Bronchial epithelial cell (primary cell): ENCODE results near the gene ARHGAP8. TPM values are rescaled to one million over a fixed set of nuclear protein-coding genes. Genes with fewer than 3 reads are reported as not detected.
"Not testable (repeated sequence)": the region's sequence is repeated elsewhere in the genome, so short reads cannot be mapped to it uniquely, and the experiment has no call there.

Source experiments
- DNase-seq: peaks from one replicate; pipeline ENCODE4 v3.0.0-alpha.2; 2010; ENCODE audit warnings: low read depth
- FAIRE-seq: peaks from 2 replicates; lab custom pipeline; 2011; peaks lifted over from hg19 to GRCh38; lab: Jason Lieb, UNC
- H3K27me3 ChIP-seq: 2 replicates; pipeline ENCODE4 v1.5.1; 2011; ENCODE audit warnings: low read length; ENCODE audit not compliant: control insufficient read depth, insufficient read depth
- H3K36me3 ChIP-seq: 2 replicates; pipeline ENCODE4 v1.5.1; 2011; ENCODE audit warnings: low read length; ENCODE audit not compliant: control insufficient read depth, insufficient read depth
- H3K4me3 ChIP-seq: 2 replicates; pipeline ENCODE4 v1.5.1; 2011; ENCODE audit warnings: mild to moderate bottlenecking, low read depth, low read length, control low read depth
- total RNA-seq: library from RNA; depleted of rRNA; stranded (reverse); fragments of >200 nt; gene quantifications from 2 replicates; pipeline ENCODE4 v1.2.1, GENCODE V29; 2014
- TF ChIP-seq, protein P1 (sequence below): IDR thresholded peaks from 2 replicates; pipeline ENCODE4 v1.5.1; 2011; ENCODE audit warnings: mild to moderate bottlenecking, moderate library complexity, low read length, control low read depth, inconsistent platforms; ENCODE audit not compliant: insufficient read depth, severe bottlenecking

ARHGAP8 gene
- total RNA-seq, 1 donor from 2014 or later = 15.0 TPM

DNA sequence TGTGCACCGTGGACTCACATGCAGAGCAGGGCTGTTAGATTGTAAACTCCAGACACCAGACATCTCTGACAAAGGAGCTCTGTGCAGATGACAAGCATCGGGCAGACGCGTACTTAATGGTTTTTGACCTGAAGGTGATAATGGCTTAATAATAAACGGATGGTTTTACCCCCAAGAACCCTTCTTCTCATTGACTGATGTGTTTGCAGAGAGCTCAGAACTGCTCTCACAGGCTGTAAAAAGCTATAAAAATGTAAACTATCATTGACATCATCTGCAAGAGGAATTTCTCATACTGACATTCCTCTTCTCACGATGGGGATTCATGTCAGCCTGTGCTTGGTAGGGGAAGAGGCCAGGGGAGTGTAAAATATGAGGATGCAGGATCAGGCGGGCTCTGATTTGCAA lies 8.6 kb upstream of the ARHGAP8 start:
- no peak for FAIRE-seq
- no peak for DNase-seq
- H3K36me3 ChIP-seq = no peaks in the 10 kb centered on the region
- no peak overlapping the region for H3K4me3 ChIP-seq
- no peaks in the 10 kb centered on the region for H3K27me3 ChIP-seq
- TF ChIP-seq, protein P1, sequence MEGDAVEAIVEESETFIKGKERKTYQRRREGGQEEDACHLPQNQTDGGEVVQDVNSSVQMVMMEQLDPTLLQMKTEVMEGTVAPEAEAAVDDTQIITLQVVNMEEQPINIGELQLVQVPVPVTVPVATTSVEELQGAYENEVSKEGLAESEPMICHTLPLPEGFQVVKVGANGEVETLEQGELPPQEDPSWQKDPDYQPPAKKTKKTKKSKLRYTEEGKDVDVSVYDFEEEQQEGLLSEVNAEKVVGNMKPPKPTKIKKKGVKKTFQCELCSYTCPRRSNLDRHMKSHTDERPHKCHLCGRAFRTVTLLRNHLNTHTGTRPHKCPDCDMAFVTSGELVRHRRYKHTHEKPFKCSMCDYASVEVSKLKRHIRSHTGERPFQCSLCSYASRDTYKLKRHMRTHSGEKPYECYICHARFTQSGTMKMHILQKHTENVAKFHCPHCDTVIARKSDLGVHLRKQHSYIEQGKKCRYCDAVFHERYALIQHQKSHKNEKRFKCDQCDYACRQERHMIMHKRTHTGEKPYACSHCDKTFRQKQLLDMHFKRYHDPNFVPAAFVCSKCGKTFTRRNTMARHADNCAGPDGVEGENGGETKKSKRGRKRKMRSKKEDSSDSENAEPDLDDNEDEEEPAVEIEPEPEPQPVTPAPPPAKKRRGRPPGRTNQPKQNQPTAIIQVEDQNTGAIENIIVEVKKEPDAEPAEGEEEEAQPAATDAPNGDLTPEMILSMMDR = no peak

DNA sequence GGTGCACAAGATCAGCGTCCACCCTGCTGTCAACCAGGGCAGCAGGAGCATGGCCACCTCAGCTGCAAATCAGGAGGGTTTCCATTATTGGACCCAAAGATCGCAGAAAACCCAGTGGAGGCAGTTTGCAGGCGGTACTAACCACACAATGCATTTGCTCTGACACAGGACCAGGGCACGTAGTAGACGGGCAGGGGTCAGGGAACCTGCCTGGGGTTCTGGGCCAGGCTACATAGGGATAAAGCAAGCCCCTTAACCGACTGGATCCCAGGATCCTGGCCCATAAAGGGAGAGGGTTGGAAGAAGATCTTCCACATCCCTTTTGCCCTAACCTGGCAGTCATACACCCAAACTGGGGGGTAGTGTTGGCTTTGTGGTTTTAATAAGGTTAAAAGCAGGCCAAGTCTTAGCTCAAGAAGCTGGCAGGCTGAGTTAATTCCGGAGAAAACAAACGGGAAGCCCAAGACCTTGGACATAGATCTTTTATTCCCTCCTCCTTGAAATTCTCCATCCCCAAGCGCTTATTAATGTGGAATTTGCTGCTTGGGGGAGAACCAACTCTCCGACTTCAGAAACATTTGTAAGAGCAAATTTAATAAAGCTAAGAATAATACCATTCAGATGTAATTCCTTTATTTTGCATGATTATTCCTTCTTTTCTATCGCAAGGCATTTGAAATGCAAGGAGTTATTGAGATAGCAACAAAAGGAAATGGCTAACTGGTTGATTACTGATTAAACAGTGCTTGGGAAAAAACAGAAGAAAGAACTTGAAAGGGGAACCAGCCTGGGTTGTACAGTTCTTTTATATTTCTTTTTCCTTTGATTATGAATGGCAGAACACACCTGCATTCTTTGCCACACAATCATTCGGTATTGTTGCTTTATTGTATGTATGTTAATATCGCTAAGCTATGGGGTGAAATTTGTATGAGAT lies 6.3 kb upstream of the ARHGAP8 start:
- FAIRE-seq (no peak), DNase-seq (no peak)
- no peaks in the 10 kb centered on the region for H3K36me3 ChIP-seq

DNA sequence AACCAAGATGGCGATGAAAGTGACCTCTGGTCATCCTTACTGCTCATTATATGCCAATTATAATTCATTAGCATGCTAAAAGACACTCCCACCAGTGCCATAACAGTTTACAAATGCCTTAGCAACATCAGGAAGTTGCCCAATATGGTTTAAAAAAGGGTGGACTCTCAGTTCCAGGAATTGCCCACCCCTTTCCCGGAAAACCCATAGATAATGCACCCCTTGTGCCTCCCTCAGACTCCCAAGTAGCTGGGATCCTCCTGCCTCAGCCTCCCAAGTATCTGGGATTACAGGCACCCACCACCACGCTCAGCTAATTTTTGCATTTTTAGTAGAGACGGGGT lies 4.6 kb upstream of the ARHGAP8 start:
- not testable (repeated sequence) for FAIRE-seq, DNase-seq

More for the DNA sequence above, 6.3 kb upstream of the ARHGAP8 start:
- H3K27me3 ChIP-seq = no peaks in the 10 kb centered on the region
- no peak overlapping the region for H3K4me3 ChIP-seq
- TF ChIP-seq, protein P1 = no peak

DNA sequence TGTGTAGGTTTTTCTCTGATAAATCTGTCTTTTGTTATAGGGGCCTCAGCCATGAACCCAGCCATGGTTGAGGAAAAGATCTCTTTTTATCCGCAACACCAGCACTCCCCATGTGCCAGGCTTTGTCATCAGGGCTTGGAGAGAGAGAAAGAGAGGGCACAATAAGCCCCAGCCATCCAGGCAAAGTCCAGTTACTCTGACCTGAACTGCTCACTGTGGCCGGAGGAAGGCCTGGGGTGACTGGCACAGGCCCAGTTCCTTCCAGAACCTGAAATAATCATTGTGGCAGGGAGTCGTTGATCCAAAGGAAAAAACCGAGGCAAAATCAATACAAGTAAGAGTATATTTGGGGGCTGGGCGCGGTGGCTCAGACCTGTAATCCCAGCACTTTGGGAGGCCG lies 3.9 kb upstream of the ARHGAP8 start:
- DNase-seq (no peak), FAIRE-seq (no peak)
- TF ChIP-seq, protein P1 = no peak
- Histone ChIP-seq H3K4me3 (no peak overlapping the region), H3K27me3 (no peaks in the 10 kb centered on the region), H3K36me3 (no peaks in the 10 kb centered on the region)

More for the DNA sequence above, 4.6 kb upstream of the ARHGAP8 start:
- not testable (repeated sequence) for H3K27me3 ChIP-seq, H3K36me3 ChIP-seq, H3K4me3 ChIP-seq

DNA sequence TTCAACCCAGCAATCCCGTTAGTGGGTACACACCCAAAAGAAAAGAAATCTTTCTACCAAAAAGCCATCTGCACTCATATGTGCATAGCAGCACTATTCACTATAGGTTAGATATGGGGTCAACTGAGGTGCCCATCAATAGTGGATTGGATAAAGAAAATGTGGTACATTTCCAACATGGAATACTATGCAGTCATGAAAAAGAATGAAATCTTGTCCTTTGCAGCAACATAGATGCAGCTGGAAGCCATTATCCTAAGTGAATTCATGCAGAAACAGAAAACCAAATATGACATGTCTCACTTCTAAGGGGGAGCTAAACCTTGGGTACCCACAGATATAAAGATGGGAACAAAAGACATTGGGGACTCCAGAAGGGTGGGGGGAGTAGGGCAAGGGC lies 1.9 kb upstream of the ARHGAP8 start:
- no peak for FAIRE-seq
- no peak for DNase-seq
- Histone ChIP-seq H3K4me3 (no peak overlapping the region), H3K27me3 (no peaks in the 10 kb centered on the region), H3K36me3 (no peaks in the 10 kb centered on the region)
- TF ChIP-seq, protein P1 = no peak

DNA sequence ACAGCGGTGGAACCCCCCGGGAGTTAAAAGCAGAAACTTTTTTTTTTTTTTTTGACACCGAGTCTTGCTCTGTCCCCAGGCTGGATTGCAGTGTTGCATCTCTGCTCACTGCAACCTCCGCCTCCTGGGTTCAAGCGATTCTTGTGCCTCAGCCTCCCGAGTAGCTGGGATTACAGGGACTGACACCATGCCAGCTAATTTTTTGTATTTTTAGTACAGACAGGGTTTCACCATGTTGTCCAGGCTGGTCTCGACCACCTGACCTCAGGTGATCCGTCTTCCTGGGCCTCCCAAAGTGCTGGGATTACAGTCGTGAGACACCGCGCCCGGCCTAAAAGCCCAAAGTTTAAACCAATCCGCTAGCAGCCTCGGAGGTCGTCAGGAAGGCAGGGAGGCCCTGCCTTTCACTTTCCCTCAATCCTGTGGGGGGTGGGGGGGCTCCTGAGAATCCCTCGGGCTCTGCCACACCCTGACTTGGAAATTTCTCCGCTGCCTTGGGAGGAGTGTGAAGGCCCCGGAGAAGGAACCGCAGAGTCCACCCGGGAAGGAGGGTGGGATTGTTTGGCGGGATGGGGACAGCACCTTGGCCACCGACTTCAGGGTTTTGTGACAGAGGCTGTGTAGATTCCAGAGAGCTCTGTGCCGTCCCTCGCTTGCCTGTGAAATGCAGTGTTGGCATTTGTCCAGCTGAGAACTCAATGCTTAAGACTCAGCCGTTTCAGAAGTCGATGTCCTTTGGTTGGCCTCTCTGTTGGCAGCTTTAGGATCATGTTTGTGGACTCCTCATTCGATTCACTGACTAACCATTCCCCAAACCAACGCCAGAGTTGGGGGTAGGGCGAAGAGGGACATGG lies 1.0 kb downstream of the ARHGAP8 start:
- Histone ChIP-seq H3K36me3 (no peaks in the 10 kb centered on the region), H3K4me3 (peak overlapping the region; percentile 71), H3K27me3 (no peaks in the 10 kb centered on the region)
- FAIRE-seq (peak; percentile 43), DNase-seq (peak; percentile 40)
- TF ChIP-seq, protein P1 = no peak
